A673 (cell line): Measurements from ENCODE around the gene GPALPP1.

Experiments used
- EZH2 ChIP-seq: fragments of 200-600 bp; sonication (generic); IDR thresholded peaks from 2 replicates; pipeline ENCODE4 v1.6.1; 2017; ENCODE audit warnings: borderline replicate concordance, low read depth, mild to moderate bottlenecking, mixed read lengths, antibody characterized with exemption, low read length; ENCODE audit not compliant: poor library complexity, severe bottlenecking
- TF ChIP-seq, protein P1 (sequence below): fragments of 300-800, 200-600 bp; sonication (generic); conservative IDR thresholded peaks from 2 replicates; pipeline ENCODE4 v1.5.1; 2017; ENCODE audit warnings: low read depth, mild to moderate bottlenecking, antibody characterized with exemption, low read length, moderate library complexity, mixed read lengths

DNA sequence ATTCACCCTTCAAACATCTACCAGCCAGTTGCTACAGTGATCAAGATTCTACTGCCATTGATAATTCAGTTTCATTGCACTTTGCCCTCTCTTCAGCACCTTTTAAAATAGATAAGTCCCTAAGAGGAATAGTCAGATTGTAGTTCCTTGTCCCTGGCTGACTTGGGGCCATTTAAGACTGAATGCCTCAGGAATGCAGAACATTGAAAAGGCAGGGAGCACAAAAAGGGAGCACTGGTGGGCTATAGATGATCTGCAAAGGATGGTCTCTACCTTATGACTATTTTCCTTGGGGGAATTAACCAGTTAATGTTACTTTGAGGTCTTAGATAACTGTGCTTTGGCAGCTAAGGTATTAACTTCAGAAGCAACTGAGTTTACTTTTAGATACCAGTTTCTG is 46.9 kb downstream of the GPALPP1 start:
- TF ChIP-seq, protein P1, sequence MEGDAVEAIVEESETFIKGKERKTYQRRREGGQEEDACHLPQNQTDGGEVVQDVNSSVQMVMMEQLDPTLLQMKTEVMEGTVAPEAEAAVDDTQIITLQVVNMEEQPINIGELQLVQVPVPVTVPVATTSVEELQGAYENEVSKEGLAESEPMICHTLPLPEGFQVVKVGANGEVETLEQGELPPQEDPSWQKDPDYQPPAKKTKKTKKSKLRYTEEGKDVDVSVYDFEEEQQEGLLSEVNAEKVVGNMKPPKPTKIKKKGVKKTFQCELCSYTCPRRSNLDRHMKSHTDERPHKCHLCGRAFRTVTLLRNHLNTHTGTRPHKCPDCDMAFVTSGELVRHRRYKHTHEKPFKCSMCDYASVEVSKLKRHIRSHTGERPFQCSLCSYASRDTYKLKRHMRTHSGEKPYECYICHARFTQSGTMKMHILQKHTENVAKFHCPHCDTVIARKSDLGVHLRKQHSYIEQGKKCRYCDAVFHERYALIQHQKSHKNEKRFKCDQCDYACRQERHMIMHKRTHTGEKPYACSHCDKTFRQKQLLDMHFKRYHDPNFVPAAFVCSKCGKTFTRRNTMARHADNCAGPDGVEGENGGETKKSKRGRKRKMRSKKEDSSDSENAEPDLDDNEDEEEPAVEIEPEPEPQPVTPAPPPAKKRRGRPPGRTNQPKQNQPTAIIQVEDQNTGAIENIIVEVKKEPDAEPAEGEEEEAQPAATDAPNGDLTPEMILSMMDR: no peak
- no peak for TF ChIP-seq EZH2
